CD14-positive monocyte (primary cell): ENCODE results near the gene MAGEA8. TPM values are rescaled to one million over a fixed set of nuclear protein-coding genes. Genes with fewer than 3 reads are reported as not detected.

Experiments used
- DNase-seq, 3 donors: peaks; one replicate each; pipeline ENCODE4 v3.0.0-alpha.2; 2011 to 2022
- H2AFZ ChIP-seq: 2 replicates; pipeline ENCODE4 v1.6.0; 2012; ENCODE audit warnings: mild to moderate bottlenecking, low read depth, low read length, inconsistent platforms; ENCODE audit not compliant: insufficient read depth, poor library complexity, severe bottlenecking
- H3K27ac ChIP-seq, 2 donors: 1 replicate in 1 of 2; 2 replicates in 1 of 2; pipeline ENCODE4 v1.5.1; 2012 to 2013; ENCODE audit warnings: low read length in 2 of 2, control low read depth in 1 of 2, inconsistent platforms in 1 of 2, low read depth in 1 of 2, mild to moderate bottlenecking in 1 of 2
- H3K27me3 ChIP-seq, 2 donors: one replicate each; pipeline versions ENCODE4 v1.6.0 to v1.6.1; 2011 to 2013; ENCODE audit warnings: low read length in 2 of 2; ENCODE audit not compliant: control insufficient read depth in 2 of 2, insufficient read depth in 2 of 2
- H3K36me3 ChIP-seq, 2 donors: replicated peaks in 1 of 2; 1 replicate in 1 of 2; 2 replicates in 1 of 2; pipeline versions ENCODE4 v1.5.1 to v1.6.1; 2012 to 2013; ENCODE audit warnings: low read length in 2 of 2, control low read depth in 1 of 2, inconsistent platforms in 1 of 2, mild to moderate bottlenecking in 1 of 2; ENCODE audit not compliant: insufficient read depth in 2 of 2, control insufficient read depth in 1 of 2
- H3K4me1 ChIP-seq, 2 donors: 1 replicate in 1 of 2; 2 replicates in 1 of 2; pipeline versions ENCODE4 v1.5.1 to v1.6.1; 2012 to 2013; ENCODE audit warnings: low read length in 2 of 2, control low read depth in 1 of 2, inconsistent platforms in 1 of 2, mild to moderate bottlenecking in 1 of 2, moderate library complexity in 1 of 2; ENCODE audit not compliant: insufficient read depth in 2 of 2, control insufficient read depth in 1 of 2
- H3K4me2 ChIP-seq: replicated peaks from 2 replicates; pipeline ENCODE3; 2012; ENCODE audit warnings: low read length, moderate library complexity, mild to moderate bottlenecking; ENCODE audit not compliant: poor library complexity, severe bottlenecking; ENCODE audit errors: extremely low read depth
- H3K4me3 ChIP-seq, 3 experiments: fragments of 200-600 bp in 1 of 3; sonication (generic) in 1 of 3; replicated peaks in 1 of 3; 1 replicate in 2 of 3; 2 replicates in 1 of 3; pipeline ENCODE4 v1.5.1; 2011 to 2013; ENCODE audit warnings: low read length in 3 of 3, mild to moderate bottlenecking in 3 of 3, control low read depth in 2 of 3, low read depth in 2 of 3, inconsistent platforms in 1 of 3, moderate library complexity in 1 of 3
- H3K79me2 ChIP-seq: 2 replicates; pipeline ENCODE4 v1.6.0; 2012; ENCODE audit warnings: mild to moderate bottlenecking, control low read depth, inconsistent platforms, low read length, moderate library complexity; ENCODE audit not compliant: insufficient read depth
- H3K9ac ChIP-seq: 2 replicates; pipeline ENCODE4 v1.6.0; 2017; ENCODE audit warnings: low read length, mild to moderate bottlenecking; ENCODE audit not compliant: insufficient read depth, poor library complexity, severe bottlenecking
- H3K9me3 ChIP-seq, 2 donors: replicated peaks in 1 of 2; 1 replicate in 1 of 2; 2 replicates in 1 of 2; pipeline versions ENCODE4 v1.5.1 to v1.6.1; 2012 to 2013; ENCODE audit warnings: low read length in 2 of 2, control low read depth in 1 of 2; ENCODE audit not compliant: control insufficient read depth in 1 of 2, insufficient read depth in 1 of 2
- H4K20me1 ChIP-seq: 2 replicates; pipeline ENCODE4 v1.6.0; 2012; ENCODE audit warnings: mild to moderate bottlenecking, low read length, control low read depth, moderate library complexity; ENCODE audit not compliant: insufficient read depth
- H3K27ac Mint-ChIP-seq, 7 donors: one replicate each; pipeline ENCODE4 v1.8.0; 2020; ENCODE audit warnings: mild to moderate bottlenecking in 7 of 7, mixed read lengths in 7 of 7, moderate library complexity in 6 of 7, inconsistent platforms in 2 of 7
- H3K27me3 Mint-ChIP-seq, 3 donors: one replicate each; pipeline ENCODE4 v1.8.0; 2021 to 2022; ENCODE audit warnings: low read depth in 3 of 3, mild to moderate bottlenecking in 3 of 3, mixed read lengths in 3 of 3, moderate library complexity in 3 of 3, inconsistent platforms in 1 of 3
- H3K36me3 Mint-ChIP-seq, 2 donors: one replicate each; pipeline ENCODE4 v1.8.0; 2020; ENCODE audit warnings: mixed read lengths in 2 of 2, inconsistent platforms in 1 of 2, mild to moderate bottlenecking in 1 of 2
- H3K4me1 Mint-ChIP-seq: one replicate; pipeline ENCODE4 v1.8.0; 2020; ENCODE audit warnings: mild to moderate bottlenecking, mixed read lengths
- H3K4me3 Mint-ChIP-seq, 2 donors: one replicate each; pipeline ENCODE4 v1.8.0; 2020; ENCODE audit warnings: mild to moderate bottlenecking in 2 of 2, mixed read lengths in 2 of 2, moderate library complexity in 1 of 2
- H3K9me3 Mint-ChIP-seq, 7 donors: one replicate each; pipeline ENCODE4 v1.8.0; 2020 to 2022; ENCODE audit warnings: mixed read lengths in 7 of 7, mild to moderate bottlenecking in 6 of 7, moderate library complexity in 6 of 7, inconsistent platforms in 2 of 7
- CTCF ChIP-seq: fragments of 200-600 bp; IDR thresholded peaks from one replicate; pipeline ENCODE4 v1.8.0; 2022; ENCODE audit warnings: antibody characterized with exemption, mild to moderate bottlenecking
- WGBS: methylation state at CpG from one replicate; pipeline ENCODE4 v1.1.5; 2013; ENCODE audit warnings: missing lambda C conversion rate; ENCODE audit not compliant: insufficient coverage; 5-methylcytosine and 5-hydroxymethylcytosine counted together
- intact Hi-C, 2 donors: fragments of 100-400 bp; cut with micrococcal nuclease; formaldehyde crosslinking; loops; one replicate each; pipeline versions ENCODE4 v1.15.0 to v1.15.1; 2023
- polyA plus RNA-seq, 3 donors: library from polyadenylated mRNA; depleted of rRNA in 1 of 3; unstranded in 2 of 3; stranded (reverse) in 1 of 3; fragments of 300-500 nt in 2 of 3; fragments of >200 nt in 1 of 3; fragmentation: Illumina TruSeq in 2 of 3; gene quantifications; 1 replicate in 2 of 3; 2 replicates in 1 of 3; pipeline ENCODE4 v1.2.3, GENCODE V29; 2012 to 2021

Gene MAGEA8
- polyA plus RNA-seq, 3 donors = not detected

- Mint-ChIP-seq H3K4me3 (no peak overlapping the region), H3K4me1 (peaks cover 8% of the 10 kb centered on the region), H3K27me3 (peaks cover 0 to 1% (median 0%) of the 10 kb centered on the region in 3 donors), H3K27ac (no peak overlapping the region), H3K9me3 (peaks cover 0 to 7% (median 2%) of the 10 kb centered on the region in 7 donors), H3K36me3 (no peaks in the 10 kb centered on the region)
- Histone ChIP-seq H2AFZ (no peak overlapping the region), H3K9me3 (no peaks in the 10 kb centered on the region), H3K27ac (no peak overlapping the region), H4K20me1 (no peaks in the 10 kb centered on the region), H3K4me1 (peaks cover 0 to 3% of the 10 kb centered on the region in 2 donors), H3K9ac (no peak overlapping the region), H3K4me3 (no peak overlapping the region), H3K79me2 (no peaks in the 10 kb centered on the region), H3K4me2 (no peak overlapping the region), H3K27me3 (no peaks in the 10 kb centered on the region), H3K36me3 (no peaks in the 10 kb centered on the region)
- no CpG with 5 or more reads among the region's 3 CpGs for WGBS
- no peak for DNase-seq
- intact Hi-C loops = no loop called here
- no peak for TF ChIP-seq CTCF
These were observed 27.3 kb downstream of the MAGEA8 start for GRCh38 chrX:149908308-149908707.

GRCh38 chrX:149908727-149909126 is 27.7 kb downstream of the MAGEA8 start:
- Mint-ChIP-seq H3K9me3 (peaks cover 0 to 7% (median 2%) of the 10 kb centered on the region in 7 donors), H3K4me1 (peaks cover 8% of the 10 kb centered on the region), H3K27ac (no peak overlapping the region), H3K4me3 (no peak overlapping the region), H3K27me3 (peaks cover 0 to 1% (median 0%) of the 10 kb centered on the region in 3 donors), H3K36me3 (no peaks in the 10 kb centered on the region)
- no peak overlapping the region for H3K27ac ChIP-seq
- no peak overlapping the region for H3K4me3 ChIP-seq
- no peaks in the 10 kb centered on the region for H3K36me3 ChIP-seq
- no peak overlapping the region for H3K4me2 ChIP-seq
- no peaks in the 10 kb centered on the region for H3K27me3 ChIP-seq
- no peaks in the 10 kb centered on the region for H4K20me1 ChIP-seq
- no peaks in the 10 kb centered on the region for H3K9me3 ChIP-seq
- peaks cover 0 to 3% of the 10 kb centered on the region in 2 donors for H3K4me1 ChIP-seq
- no peak overlapping the region for H3K9ac ChIP-seq
- H2AFZ ChIP-seq = no peak overlapping the region
- DNase-seq = no peak
- TF ChIP-seq CTCF = no peak
- intact Hi-C loops = no loop called here
- H3K79me2 ChIP-seq = no peaks in the 10 kb centered on the region
